Measurements from ENCODE around the gene COMT.

- TF ChIP-seq CTCF (IDR thresholded peaks at IDR 0.05) = no peak
- TF ChIP-seq POLR2AphosphoS5 (IDR thresholded peaks at IDR 0.05; ENCODE audit: insufficient read depth in 1 of 2, low read depth in 1 of 2) = no peak
- no peak for TF ChIP-seq POLR2A (IDR thresholded peaks at IDR 0.05)
These were observed 57.6 kb downstream of the COMT start for GRCh38 chr22:19998991-19999820.
